ENCODE results near the gene MAL.

DNA sequence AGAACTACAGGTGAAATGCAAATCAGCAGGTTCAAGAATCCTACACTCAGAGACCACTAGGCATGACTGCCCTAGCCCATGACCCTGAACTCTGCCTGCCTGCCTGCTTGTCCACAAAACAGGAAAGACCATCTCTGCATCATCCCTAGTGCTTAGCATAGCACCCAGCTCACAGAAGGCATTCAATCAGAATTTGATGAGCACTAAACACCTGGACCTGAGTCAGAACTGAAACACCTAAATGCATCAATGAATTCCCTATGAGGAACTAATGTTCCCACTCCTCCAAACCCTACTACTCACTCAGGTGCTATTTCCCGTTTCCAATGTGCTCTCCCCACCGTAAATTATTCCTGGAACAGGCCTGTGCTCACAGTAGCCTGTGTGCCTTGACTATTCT lies 74.4 kb downstream of the MAL start:
- TF ChIP-seq, protein P1, sequence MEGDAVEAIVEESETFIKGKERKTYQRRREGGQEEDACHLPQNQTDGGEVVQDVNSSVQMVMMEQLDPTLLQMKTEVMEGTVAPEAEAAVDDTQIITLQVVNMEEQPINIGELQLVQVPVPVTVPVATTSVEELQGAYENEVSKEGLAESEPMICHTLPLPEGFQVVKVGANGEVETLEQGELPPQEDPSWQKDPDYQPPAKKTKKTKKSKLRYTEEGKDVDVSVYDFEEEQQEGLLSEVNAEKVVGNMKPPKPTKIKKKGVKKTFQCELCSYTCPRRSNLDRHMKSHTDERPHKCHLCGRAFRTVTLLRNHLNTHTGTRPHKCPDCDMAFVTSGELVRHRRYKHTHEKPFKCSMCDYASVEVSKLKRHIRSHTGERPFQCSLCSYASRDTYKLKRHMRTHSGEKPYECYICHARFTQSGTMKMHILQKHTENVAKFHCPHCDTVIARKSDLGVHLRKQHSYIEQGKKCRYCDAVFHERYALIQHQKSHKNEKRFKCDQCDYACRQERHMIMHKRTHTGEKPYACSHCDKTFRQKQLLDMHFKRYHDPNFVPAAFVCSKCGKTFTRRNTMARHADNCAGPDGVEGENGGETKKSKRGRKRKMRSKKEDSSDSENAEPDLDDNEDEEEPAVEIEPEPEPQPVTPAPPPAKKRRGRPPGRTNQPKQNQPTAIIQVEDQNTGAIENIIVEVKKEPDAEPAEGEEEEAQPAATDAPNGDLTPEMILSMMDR (IDR thresholded peaks at IDR 0.05): no peak
- TF ChIP-seq POLR2A (IDR thresholded peaks at IDR 0.05): no peak

All from heart left ventricle (tissue), 13 donors.